GM19035 (cell line): Measurements from ENCODE around the gene JUP.
"Not testable (repeated sequence)": the region's sequence is repeated elsewhere in the genome, so short reads cannot be mapped to it uniquely, and the experiment has no call there.

Source experiments
- ATAC-seq: cut with Tn5 transposase; IDR thresholded peaks from one replicate; pipeline ENCODE4 v1.9.1; 2021; ENCODE audit not compliant: unreplicated experiment

JUP gene

DNA sequence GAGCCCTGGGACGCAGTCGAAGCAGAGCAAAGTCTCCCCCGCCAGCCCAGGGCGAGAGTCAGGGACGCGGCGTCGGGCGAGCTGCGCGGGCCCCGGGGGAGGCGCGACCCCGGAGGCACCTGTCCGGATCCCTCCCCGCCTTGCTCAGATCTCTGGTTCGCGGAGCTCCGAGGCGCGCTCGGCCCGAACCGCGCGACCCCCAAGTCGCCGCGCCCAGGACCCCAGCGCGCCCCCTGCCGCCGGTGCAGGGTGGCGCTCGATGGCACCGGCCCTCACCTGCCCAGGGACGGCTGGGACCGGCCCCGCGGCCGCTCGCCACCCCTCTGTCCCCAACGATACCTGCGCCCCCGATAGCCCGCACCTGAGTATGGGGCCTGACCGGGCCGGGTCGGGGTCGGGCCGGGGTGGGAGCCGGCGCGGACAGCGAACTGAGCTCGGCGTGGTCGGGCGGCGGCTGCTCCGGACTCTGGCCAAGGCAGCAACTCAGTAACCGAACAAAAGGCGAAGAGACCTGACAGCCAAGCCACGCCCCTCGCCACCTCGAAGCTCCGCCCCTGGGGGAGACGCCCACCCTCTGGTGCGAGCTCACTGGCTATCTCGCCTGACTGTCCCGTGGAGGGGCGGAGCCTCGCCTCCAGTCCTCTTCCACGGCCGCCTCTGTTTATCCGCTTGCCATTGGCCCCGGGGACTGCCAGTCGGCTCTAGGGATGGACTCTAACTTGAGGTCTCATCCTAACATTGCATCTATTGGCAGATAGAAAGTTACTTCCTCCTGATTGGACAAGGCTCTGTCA is at the start of gene JUP:
JUP (minus strand) TSS at position 485 of the 794 bp plus-strand sequence. CDS start 14,857 bp downstream, outside the sequence.
- ATAC-seq, result peak; percentile 84

DNA sequence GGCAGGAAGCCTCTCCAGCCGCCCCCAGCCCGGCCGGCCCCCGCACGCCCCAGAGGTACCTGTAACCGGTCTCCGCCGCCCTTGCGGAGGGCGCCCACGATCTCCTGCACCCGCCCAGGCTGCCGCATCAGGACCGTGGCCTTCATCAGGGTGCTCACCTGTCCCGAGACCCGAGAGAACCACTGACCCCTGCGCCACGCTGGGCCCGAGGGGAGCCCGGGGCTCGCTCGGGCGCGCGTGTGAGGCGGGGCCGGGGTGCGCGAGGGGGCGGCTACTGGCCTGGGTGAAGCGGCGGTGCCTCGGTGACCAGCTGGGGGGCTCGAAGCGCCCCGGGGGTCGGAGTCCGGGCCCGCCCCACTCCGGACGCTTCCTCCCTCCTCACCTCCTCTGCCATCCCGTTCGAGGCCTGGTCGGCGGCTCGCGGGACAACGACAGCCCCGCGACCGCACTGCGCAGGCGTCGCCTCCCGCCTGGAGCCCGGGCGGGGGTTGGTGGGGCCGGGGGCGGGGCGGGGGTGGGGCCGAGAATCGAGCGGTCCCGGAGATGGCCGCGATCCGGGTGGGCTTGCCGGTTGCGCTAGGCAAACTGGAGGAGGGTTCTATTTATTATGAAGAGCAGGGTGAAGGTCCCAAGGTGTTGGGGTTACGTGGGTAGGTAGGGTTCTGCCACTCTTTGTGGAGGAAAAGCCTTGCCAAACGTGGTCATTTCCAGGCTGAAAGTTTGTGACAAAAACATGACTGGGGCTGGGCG is 49.5 kb upstream of the JUP start, which contains the start of gene NT5C3B:
NT5C3B (minus strand) TSS at position 433 of the 750 bp plus-strand sequence; CDS start at position 394, 39 bp downstream.
- peak; percentile 72 for ATAC-seq

DNA sequence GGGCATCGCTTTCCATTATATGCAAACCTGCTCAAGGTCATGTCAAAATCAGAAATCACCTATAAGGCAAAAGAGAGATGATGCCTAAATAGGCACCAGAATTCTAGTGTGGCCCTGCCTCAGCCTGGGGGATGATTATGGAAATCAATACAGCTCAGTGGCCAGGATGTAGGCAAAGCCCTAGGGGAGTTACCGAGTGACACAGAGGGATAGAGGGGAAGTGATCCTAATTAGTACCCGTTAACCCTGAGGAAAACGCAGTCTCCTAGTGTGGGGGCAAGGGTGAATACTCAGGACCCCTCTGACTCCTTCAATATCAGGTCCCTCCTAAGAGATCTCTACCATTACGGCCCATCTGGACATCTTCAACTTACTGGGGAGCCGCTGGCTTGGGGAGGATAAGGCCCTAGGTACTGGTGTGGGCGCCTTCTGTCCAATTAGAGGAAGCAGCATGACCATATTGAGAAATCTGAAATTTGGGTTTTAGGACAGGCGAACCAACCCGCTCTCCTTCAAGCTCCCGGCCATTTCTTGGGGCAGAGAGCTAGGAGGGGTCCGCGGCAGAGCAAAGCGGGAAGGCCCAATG is 48.8 kb upstream of the JUP start:
- ATAC-seq, result peak; percentile 37

DNA sequence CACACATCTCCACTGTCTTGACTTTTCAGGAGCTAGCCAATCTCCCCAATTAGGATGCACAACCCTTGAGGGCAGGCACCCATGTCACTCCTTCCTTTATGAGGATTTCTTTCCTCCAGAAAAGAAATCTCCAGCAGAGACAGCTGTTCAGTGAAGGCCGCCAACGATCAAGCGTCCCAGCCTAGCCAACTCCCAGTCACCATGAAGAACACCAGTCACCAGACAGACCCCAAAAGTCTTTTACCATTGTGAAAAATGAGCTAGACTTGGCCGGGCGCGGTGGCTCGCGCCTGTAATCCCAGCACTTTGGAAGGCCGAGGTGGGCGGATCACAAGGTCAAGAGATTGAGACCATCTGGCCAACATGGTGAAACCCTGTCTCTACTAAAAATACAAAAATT is 43.5 kb upstream of the JUP start:
- ATAC-seq, result not testable (repeated sequence)

DNA sequence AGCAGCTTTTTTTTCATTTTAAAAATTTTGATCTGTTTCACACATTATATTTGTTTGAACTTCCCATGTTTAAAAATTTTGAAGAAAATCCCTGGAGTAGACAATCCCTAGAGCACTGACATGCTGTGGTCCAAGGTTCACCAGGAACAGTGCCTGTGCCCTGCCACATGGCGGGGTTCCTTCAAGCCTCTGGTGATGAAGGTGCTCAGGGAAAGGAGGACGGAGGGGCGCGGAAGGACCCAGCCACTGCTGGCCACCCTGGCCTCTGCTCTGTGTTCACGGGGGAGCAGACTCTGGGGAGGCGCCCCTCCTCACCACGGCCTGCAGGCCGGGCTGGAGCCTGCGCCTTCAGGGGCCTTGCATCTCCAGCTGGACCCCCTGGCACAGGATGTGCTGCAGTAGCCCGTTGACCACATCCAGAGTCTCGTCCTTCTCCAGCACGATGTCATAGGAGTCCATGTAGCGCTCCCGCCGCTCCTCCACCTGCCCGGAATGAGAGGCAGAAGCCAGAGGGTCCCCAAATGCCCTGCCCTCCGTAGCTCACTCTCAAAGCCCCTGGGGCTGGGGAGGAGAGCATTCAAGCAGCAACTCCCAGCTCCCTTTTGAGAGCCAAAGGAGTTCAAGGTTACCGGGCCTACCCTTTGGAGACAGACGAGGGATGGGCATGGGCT is 38.8 kb upstream of the JUP start:
- ATAC-seq, result no peak

DNA sequence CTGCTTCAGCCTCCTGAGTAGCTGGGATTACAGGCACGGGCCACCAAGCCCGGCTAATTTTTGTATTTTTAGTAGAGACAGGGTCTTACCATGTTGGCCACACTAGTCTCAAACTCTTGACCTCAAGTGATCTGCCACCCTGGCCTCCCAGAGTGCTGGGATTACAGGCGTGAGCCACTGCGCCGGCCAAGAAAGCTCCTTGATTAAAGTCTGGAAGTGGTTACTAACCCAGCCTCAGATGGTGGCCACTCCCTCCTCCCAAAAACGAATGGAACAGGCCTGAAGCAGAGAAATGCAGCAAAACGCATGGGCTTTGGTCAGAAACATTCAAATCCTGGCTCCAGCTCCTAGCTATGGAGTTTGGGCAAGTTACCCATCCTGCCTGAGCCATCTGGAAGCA is 37.6 kb upstream of the JUP start:
- ATAC-seq, result no peak

DNA sequence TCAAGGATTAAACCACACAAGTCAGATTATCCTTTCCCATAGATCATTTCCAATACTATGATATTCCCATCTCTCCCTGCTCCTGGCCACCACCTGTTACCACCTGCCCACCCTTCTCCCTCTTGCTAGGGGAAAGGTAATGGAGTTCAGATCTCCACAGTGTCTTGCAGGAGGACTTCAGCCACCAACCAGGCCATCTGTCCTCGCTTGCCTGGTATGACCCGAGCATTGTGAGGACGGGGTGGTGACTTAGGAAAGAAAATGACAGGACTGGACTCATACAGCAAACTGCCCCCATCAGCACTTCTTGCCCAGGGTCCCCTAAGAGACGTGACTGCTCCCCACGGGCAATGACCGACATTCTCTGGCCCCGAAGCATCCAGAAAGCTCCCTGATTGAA is 37.1 kb upstream of the JUP start:
- no peak for ATAC-seq

DNA sequence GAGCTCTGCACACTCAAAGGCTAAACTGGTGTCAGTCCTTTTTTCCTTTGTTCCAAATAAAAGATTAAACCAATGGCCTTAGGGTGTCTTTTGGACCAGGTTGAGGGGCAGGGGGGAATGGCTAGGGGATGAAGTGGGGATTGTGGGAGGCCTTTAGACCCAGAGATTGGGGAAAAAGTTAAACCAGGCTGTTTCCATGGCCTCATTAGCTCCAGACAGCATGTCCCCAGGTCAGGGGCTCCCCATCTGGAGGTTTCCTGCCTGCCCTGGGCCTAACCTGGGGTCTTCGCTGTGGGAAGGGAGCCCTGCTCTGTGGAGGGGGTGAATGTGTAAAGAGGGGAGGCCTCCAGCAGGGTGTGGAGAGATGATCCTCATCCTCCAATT is 36.6 kb upstream of the JUP start:
- ATAC-seq, result no peak

DNA sequence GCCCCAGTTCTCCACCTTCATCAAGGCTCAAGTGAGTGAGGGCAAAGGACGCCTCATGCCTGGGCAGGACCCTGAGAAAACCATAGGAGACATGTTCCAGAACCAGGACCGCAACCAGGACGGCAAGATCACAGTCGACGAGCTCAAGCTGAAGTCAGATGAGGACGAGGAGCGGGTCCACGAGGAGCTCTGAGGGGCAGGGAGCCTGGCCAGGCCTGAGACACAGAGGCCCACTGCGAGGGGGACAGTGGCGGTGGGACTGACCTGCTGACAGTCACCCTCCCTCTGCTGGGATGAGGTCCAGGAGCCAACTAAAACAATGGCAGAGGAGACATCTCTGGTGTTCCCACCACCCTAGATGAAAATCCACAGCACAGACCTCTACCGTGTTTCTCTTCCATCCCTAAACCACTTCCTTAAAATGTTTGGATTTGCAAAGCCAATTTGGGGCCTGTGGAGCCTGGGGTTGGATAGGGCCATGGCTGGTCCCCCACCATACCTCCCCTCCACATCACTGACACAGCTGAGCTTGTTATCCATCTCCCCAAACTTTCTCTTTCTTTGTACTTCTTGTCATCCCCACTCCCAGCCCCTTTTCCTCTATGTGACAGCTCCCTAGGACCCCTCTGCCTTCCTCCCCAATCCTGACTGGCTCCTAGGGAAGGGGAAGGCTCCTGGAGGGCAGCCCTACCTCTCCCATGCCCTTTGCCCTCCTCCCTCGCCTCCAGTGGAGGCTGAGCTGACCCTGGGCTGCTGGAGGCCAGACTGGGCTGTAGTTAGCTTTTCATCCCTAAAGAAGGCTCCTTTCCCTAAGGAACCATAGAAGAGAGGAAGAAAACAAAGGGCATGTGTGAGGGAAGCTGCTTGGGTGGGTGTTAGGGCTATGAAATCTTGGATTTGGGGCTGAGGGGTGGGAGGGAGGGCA is 36.0 kb upstream of the JUP start:
- no peak for ATAC-seq

DNA sequence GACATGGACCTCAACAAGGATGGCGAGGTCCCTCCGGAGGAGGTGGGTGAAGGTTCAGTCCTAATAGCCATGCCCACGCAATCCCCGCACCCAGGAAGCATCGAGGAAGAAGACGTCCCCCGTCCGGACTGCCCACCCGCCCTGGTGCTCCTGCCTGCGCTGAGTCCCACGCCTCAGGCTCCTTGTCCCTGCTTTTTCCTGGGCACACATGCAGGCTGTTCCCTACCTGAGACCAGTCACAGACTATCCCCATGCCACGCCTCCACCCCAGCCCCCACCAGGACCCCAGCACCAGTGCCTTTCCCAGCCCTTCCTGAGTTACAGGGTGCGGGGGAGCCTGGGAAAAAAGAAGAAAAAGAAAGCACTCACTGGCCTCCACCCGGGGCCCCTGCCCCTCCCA is 35.3 kb upstream of the JUP start:
- no peak for ATAC-seq

DNA sequence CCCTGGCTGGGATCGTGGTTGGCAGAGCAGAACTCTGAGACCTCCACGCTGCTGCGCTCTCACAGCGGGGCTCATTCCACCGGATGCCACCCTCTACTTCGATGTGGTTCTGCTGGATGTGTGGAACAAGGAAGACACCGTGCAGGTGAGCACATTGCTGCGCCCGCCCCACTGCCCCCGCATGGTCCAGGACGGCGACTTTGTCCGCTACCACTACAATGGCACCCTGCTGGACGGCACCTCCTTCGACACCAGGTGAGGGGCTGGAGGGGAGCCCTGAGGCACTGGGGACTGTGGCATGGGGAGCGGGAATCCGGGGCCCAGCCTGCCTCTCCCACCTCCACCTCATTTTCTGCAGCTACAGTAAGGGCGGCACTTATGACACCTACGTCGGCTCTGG is 31.5 kb upstream of the JUP start:
- no peak for ATAC-seq

DNA sequence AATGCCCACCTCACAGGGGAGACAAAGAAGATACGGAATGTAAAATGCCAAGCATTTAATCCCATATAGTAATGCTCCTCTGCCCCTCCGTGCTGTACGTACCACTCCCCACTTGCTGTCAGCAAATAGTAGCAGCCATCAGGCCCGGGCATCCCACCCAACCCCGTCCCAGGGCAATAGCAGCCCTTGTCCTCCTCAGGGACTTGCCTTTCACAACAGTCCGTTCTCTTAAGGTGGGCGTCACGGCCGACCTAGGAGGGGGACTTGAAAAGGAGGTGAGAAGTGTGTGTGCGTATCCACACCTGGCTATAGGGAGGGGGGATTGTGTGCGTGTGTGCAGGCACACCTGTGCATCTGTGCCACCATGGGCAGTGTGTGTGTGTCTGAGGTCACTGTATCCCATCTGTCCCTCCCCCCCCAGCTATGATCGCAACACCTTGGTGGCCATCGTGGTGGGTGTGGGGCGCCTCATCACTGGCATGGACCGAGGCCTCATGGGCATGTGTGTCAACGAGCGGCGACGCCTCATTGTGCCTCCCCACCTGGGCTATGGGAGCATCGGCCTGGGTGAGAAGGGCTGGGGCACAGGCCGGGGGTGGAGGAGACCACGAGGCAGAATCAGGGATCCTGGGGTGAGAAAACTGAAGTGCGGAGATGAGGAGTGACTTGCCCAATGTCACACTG is 30.3 kb upstream of the JUP start:
- no peak for ATAC-seq

DNA sequence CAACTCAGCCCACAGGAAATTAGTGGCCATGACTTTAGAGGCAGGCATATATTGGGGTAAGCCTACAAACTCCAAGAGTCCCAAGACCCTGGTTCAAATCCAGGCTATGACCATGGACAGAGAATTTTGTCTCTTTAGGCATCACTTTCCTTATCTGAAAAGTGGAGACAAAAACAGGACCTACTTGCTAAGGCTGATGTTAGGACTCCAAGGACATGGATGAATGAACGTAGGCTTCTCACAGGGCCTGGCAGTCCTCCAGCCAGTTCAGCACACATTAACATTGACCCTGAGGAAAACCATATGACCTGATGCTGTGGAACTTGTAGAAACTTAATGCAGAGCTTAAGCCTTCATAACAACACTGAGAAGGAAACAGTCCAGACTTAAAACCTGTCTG is 27.7 kb upstream of the JUP start:
- no peak for ATAC-seq

DNA sequence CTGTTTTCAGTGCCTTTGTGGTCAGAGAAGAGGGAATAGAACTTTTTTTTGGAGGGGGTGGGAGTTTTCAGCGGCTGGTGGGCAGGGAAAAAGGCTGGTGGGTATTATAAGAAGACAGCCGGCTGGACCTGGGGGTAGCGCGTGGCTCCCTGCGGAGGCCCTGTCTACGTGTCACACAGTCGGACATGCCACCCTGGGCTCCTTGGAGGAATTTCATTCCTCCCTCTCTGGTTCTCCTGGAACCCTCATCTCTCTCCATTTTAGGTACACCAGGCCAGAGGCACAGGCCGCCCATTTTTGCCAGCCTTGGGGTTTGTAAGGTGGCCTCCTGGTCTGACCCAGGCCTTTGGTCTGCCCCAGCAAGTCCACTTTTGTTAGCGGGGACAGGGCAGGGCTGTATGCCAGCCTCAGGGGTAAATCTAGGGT is 27.2 kb upstream of the JUP start:
- ATAC-seq, result no peak

DNA sequence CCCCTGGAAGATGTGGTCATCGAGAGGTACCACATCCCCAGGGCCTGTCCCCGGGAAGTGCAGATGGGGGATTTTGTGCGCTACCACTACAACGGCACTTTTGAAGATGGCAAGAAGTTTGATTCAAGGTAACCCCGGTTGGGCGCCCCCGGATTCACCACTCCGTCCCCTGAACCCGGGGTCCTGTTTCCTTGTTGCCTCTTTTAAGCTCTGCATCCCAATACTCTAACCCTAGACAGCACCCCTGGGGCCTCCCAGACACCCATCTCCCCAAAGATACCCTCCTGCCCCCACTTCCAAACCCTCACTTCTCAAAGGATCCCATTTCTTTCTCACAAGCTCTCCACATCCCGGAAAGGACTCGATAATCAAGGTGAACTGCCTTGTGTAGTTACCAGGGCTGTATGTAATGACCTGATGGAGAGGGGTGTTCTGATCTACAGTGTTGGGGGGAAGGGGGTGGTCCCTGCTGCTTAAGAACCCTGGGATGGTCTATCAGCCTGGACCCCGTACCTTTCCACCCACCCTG is 26.7 kb upstream of the JUP start:
- no peak for ATAC-seq

DNA sequence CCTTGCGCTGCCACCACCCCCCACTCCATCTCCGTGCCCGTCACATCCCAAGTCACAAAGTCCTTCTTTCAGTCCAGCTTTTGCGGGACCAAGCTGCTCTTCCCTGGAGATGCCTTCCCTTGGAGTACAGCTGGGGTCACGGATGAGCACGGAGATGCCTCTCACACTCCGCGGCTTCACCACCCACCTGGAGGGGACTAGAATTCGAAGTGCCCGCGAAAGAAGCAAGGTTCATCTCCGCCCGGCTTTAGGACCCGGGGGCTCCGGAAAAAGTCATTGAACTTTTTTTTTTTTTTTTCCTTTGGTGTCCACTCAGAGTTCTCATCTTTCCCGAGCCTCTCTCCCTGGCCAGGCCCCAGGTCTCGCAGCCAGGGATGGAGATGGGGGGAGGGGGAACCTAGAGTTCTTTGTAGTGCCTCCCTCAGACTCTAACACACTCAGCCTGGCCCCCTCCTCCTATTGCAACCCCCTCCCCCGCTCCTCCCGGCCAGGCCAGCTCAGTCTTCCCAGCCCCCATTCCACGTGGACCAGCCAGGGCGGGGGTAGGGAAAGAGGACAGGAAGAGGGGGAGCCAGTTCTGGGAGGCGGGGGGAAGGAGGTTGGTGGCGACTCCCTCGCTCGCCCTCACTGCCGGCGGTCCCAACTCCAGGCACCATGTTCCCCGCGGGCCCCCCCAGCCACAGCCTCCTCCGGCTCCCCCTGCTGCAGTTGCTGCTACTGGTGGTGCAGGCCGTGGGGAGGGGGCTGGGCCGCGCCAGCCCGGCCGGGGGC is 26.1 kb upstream of the JUP start, which contains the start of gene FKBP10:
FKBP10 (plus strand) TSS at position 624 of the 771 bp plus-strand sequence; CDS start at position 655, 31 bp downstream.
- no peak for ATAC-seq

DNA sequence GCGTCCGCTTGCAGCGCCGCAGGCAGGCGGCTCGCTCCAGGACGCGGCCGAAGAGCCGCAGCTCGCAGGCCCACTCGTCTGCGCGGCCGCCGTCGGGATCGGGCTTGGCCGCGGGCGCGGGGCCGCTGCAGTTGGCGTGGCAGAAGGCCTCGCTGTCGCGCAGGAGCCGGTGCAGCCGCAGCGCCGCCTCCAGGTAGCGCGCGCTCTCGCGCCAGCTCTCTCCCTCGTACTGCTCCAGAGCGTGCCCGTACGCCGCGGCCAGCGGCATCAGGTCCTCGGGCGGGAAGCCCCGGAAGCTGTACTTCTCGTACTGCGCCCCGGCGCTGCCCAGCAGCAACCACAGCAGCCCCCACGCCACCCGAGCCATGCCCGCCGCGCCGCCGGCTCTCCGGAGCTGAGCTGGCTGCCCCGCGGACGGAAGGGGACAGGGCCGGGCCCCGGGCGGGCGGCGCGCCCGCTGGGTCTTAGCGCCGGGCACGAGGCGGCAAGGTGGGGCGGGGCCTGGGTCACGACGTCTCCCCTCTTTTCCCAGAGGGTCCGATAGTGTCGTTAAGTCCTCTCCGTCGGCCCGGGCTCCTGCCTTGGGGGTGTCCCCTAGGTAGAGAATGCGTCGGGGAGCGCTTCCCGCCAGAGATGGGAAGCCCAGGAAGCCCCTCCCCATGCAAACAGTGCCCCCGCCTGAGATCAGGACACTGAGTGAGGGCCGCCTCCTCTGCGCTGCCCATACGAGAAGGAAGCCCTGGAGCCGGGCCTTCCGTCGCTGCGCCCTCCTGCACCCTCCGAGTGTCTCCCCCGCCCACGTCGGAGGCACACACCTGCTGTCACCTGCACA is 25.3 kb upstream of the JUP start, which contains the start of gene P3H4:
P3H4 (minus strand) TSS at position 401 of the 832 bp plus-strand sequence; CDS start at position 367, 34 bp downstream.
- ATAC-seq, result peak; percentile 69
